Measurements from ENCODE around the gene RPS6KA3.
A peak's percentile ranks its signal among the peaks of the same experiment; 100 is the strongest.
"Not testable (repeated sequence)": the region's sequence is repeated elsewhere in the genome, so short reads cannot be mapped to it uniquely, and the experiment has no call there.

RPS6KA3 gene

GRCh38 chrX:20265221-20265725, 1.4 kb downstream of the RPS6KA3 start:
- DNase-seq (ENCODE audit: low read depth in 2 of 2) = peak; percentile 37 to 39

- DNase-seq (ENCODE audit: low read depth in 2 of 2) = no peak
These were observed 3.2 kb downstream of the RPS6KA3 start for GRCh38 chrX:20263474-20263873.

- no peak for DNase-seq (ENCODE audit: low read depth in 2 of 2)
These were observed 5.8 kb downstream of the RPS6KA3 start for GRCh38 chrX:20260885-20261284.

- no peak for DNase-seq (ENCODE audit: low read depth in 2 of 2)
These were observed 11.9 kb downstream of the RPS6KA3 start for GRCh38 chrX:20254712-20255299.

GRCh38 chrX:20253232-20253543, 13.5 kb downstream of the RPS6KA3 start:
- no peak for DNase-seq (ENCODE audit: low read depth in 2 of 2)

- DNase-seq (ENCODE audit: low read depth in 2 of 2) = peak; percentile 55 to 59
These were observed 14.1 kb downstream of the RPS6KA3 start for GRCh38 chrX:20252381-20253231.

GRCh38 chrX:20251691-20252090, 15.0 kb downstream of the RPS6KA3 start:
- no peak for DNase-seq (ENCODE audit: low read depth in 2 of 2)

GRCh38 chrX:20250146-20250545, 16.6 kb downstream of the RPS6KA3 start:
- DNase-seq (ENCODE audit: low read depth in 2 of 2) = not testable (repeated sequence)

- DNase-seq (ENCODE audit: low read depth in 2 of 2) = no peak
These were observed 18.0 kb downstream of the RPS6KA3 start for GRCh38 chrX:20248592-20249192.

GRCh38 chrX:20244931-20245330, 21.8 kb downstream of the RPS6KA3 start:
- DNase-seq (ENCODE audit: low read depth in 2 of 2) = no peak

- DNase-seq (ENCODE audit: low read depth in 2 of 2) = no peak
These were observed 26.5 kb downstream of the RPS6KA3 start for GRCh38 chrX:20240201-20240600.

GRCh38 chrX:20237864-20238263, 28.8 kb downstream of the RPS6KA3 start:
- no peak for DNase-seq (ENCODE audit: low read depth in 2 of 2)

- no peak for DNase-seq (ENCODE audit: low read depth in 2 of 2)
These were observed 31.0 kb downstream of the RPS6KA3 start for GRCh38 chrX:20235755-20236154.

- no peak for DNase-seq (ENCODE audit: low read depth in 2 of 2)
These were observed 33.4 kb downstream of the RPS6KA3 start for GRCh38 chrX:20233336-20233735.

- DNase-seq (ENCODE audit: low read depth in 2 of 2) = no peak
These were observed 35.1 kb downstream of the RPS6KA3 start for GRCh38 chrX:20231598-20231997.

- no peak for DNase-seq (ENCODE audit: low read depth in 2 of 2)
These were observed 36.3 kb downstream of the RPS6KA3 start for GRCh38 chrX:20230406-20230805.

- DNase-seq (ENCODE audit: low read depth in 2 of 2) = no peak
These were observed 37.6 kb downstream of the RPS6KA3 start for GRCh38 chrX:20229155-20229554.

- DNase-seq (ENCODE audit: low read depth in 2 of 2) = no peak
These were observed 38.5 kb downstream of the RPS6KA3 start for GRCh38 chrX:20228245-20228644.

- no peak for DNase-seq (ENCODE audit: low read depth in 2 of 2)
These were observed 39.6 kb downstream of the RPS6KA3 start for GRCh38 chrX:20227116-20227515.

- DNase-seq (ENCODE audit: low read depth in 2 of 2) = no peak
These were observed 41.2 kb downstream of the RPS6KA3 start for GRCh38 chrX:20225488-20225833.

- DNase-seq (ENCODE audit: low read depth in 2 of 2) = no peak
These were observed 41.8 kb downstream of the RPS6KA3 start for GRCh38 chrX:20224814-20225487.

GRCh38 chrX:20221902-20222301, 44.8 kb downstream of the RPS6KA3 start:
- DNase-seq (ENCODE audit: low read depth in 2 of 2) = no peak

Data from stimulated activated CD8-positive, alpha-beta memory T cell treated with anti-CD3 and anti-CD28 coated beads, Interleukin-7, amount 100 ng/mL, for 1 hour (primary cell).